Measurements from ENCODE around the gene NPEPL1.

Gene NPEPL1

DNA sequence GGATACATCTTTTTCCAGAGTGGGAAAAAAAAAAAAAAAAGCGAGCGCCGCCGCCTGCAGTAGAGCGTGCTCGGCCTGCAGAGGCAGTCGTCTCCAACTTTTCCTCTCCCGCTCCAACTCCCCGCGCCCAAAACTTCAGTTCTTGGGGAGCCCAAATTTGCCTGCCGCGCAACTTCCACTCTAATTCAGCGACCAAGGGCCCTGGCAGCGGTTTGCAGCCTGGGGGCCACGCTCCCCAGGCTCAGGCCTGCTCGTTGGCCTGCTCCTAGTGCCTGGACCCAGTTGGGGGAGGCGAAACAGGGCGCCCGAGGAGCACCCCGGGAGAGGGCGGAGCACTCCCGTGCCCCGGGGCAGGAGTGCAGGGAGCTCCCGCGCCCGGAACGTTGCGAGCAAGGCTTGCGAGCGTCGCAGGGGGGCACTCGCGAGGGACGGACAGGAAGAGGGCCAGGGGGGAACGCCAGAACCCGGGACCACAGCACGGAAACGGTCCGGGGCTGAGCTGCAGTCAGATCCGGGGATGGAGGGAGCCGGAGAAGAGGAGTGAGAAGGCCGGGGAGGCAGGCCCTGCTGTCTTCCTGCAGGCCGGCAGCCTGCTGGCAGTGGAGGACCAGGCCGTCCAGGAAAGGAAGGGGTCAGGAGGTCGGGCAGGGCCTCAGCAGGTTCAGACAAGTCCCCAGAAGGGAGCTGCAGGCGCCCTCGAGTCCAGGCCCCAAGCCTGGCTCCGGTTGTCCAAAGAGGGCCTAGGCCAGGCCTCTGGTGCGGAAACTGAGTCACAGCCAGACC is 41.6 kb upstream of the NPEPL1 start, which contains the start of gene STX16:
Gene STX16 (plus strand): TSS at position 508 of the 783 bp plus-strand sequence. CDS start 724 bp downstream, outside the sequence.
- 0 out of 2 replicates have a peak, but pooled peaks have one; percentile 23 for TF ChIP-seq CREB1 (IDR thresholded peaks at IDR 0.05; ENCODE audit: low read depth)
- TF ChIP-seq NFIC (IDR thresholded peaks at IDR 0.05): peak; percentile 19; the same call in 1 of the 2 replicates
- no peak for TF ChIP-seq FOXM1 (IDR thresholded peaks at IDR 0.05; ENCODE audit: borderline replicate concordance, low read depth)
- TF ChIP-seq TCF12 (IDR thresholded peaks at IDR 0.05; ENCODE audit: low read depth): peak; percentile 90
- TF ChIP-seq RAD21 (IDR thresholded peaks at IDR 0.05; ENCODE audit: low read depth): peak; percentile 34; the same call in 1 of the 2 replicates
- TF ChIP-seq, protein P1, sequence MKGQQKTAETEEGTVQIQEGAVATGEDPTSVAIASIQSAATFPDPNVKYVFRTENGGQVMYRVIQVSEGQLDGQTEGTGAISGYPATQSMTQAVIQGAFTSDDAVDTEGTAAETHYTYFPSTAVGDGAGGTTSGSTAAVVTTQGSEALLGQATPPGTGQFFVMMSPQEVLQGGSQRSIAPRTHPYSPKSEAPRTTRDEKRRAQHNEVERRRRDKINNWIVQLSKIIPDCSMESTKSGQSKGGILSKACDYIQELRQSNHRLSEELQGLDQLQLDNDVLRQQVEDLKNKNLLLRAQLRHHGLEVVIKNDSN (IDR thresholded peaks at IDR 0.05): peak; percentile 81
- TF ChIP-seq EP300 (IDR thresholded peaks at IDR 0.05; ENCODE audit: borderline replicate concordance): peak; percentile 44; the same call in 1 of the 2 replicates
- TF ChIP-seq, protein P2, sequence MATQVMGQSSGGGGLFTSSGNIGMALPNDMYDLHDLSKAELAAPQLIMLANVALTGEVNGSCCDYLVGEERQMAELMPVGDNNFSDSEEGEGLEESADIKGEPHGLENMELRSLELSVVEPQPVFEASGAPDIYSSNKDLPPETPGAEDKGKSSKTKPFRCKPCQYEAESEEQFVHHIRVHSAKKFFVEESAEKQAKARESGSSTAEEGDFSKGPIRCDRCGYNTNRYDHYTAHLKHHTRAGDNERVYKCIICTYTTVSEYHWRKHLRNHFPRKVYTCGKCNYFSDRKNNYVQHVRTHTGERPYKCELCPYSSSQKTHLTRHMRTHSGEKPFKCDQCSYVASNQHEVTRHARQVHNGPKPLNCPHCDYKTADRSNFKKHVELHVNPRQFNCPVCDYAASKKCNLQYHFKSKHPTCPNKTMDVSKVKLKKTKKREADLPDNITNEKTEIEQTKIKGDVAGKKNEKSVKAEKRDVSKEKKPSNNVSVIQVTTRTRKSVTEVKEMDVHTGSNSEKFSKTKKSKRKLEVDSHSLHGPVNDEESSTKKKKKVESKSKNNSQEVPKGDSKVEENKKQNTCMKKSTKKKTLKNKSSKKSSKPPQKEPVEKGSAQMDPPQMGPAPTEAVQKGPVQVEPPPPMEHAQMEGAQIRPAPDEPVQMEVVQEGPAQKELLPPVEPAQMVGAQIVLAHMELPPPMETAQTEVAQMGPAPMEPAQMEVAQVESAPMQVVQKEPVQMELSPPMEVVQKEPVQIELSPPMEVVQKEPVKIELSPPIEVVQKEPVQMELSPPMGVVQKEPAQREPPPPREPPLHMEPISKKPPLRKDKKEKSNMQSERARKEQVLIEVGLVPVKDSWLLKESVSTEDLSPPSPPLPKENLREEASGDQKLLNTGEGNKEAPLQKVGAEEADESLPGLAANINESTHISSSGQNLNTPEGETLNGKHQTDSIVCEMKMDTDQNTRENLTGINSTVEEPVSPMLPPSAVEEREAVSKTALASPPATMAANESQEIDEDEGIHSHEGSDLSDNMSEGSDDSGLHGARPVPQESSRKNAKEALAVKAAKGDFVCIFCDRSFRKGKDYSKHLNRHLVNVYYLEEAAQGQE (IDR thresholded peaks at IDR 0.05; ENCODE audit: low read depth): 0 out of 2 replicates have a peak, but pooled peaks have one; percentile 16
- TF ChIP-seq, protein P3, sequence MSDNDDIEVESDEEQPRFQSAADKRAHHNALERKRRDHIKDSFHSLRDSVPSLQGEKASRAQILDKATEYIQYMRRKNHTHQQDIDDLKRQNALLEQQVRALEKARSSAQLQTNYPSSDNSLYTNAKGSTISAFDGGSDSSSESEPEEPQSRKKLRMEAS (IDR thresholded peaks at IDR 0.05): peak; percentile 92
- TF ChIP-seq ZBTB7A (IDR thresholded peaks at IDR 0.05; ENCODE audit: low read depth): peak; percentile 51; the same call in 1 of the 2 replicates
- no peak; the same call in 1 of the 2 replicates for TF ChIP-seq CEBPB (IDR thresholded peaks at IDR 0.05)
- peak; percentile 97 for TF ChIP-seq TAF1 (IDR thresholded peaks at IDR 0.05; ENCODE audit: low read depth)
- peak; percentile 78 for TF ChIP-seq YY1 (IDR thresholded peaks at IDR 0.05; ENCODE audit: low read depth)
- peak; percentile 19; the same call in 1 of the 2 replicates for TF ChIP-seq EGR1 (IDR thresholded peaks at IDR 0.05)
- peak; percentile 37; the same call in 1 of the 2 replicates for TF ChIP-seq TEAD4 (IDR thresholded peaks at IDR 0.05)

DNA sequence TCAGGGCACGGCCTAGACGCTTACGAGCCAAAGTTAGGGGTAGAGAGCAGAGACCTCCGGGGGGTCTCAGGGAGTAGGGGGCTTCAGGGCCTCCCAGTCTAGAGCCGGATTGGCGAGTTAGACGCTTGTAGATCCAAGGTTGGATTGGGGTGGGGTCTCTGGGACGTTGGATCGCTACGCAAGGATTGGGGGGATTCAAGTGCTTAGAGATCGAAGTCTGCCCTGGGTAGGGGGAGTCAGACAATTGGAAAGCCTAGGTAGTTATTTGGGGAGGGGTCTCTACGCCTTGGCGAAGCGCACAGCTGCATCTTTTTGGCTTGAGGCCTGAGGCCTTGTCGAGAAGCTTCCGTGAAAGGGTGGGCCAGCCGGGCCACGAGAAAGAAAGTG is 41.0 kb upstream of the NPEPL1 start:
- TF ChIP-seq ZBTB7A (IDR thresholded peaks at IDR 0.05; ENCODE audit: low read depth) (peak; percentile 61; the same call in 1 of the 2 replicates), CREB1 (IDR thresholded peaks at IDR 0.05; ENCODE audit: low read depth) (no peak), RAD21 (IDR thresholded peaks at IDR 0.05; ENCODE audit: low read depth) (no peak)
- TF ChIP-seq, protein P2 (IDR thresholded peaks at IDR 0.05; ENCODE audit: low read depth): no peak

DNA sequence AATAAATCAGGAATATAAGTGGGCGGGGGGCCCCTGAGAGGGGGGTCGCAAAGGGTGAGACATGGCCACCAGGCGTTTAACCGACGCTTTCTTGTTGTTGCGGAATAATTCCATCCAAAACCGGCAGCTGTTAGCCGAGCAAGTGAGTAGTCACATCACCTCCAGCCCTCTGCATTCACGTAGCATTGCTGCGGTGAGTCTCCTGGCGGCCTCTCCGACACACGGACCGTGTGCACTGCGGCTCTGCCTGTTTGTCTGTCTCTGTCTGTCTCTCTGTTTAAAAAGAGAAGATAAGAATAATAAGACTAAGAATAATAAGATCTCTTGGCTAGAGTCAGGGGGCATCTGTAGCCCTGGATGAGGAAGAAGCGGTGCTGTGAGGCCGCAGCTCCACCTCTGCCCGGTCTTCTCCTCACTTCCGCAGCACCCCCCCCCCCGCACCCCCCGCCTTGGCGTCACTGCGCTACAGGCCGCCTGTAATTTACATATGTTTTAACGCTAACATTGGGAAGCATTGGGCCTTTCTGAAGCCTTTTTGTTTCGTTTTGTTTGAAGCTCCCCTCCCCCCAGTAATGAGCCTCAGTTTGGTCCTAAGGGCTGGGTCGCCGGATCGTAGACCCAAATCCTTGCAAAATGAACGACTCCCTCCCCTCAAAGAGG is 40.5 kb upstream of the NPEPL1 start:
- no peak for TF ChIP-seq CREB1 (IDR thresholded peaks at IDR 0.05; ENCODE audit: low read depth)
- no peak for TF ChIP-seq RAD21 (IDR thresholded peaks at IDR 0.05; ENCODE audit: low read depth)
- TF ChIP-seq, protein P1 (IDR thresholded peaks at IDR 0.05): no peak
- TF ChIP-seq EP300 (IDR thresholded peaks at IDR 0.05; ENCODE audit: borderline replicate concordance): no peak
- no peak for TF ChIP-seq NFIC (IDR thresholded peaks at IDR 0.05)

DNA sequence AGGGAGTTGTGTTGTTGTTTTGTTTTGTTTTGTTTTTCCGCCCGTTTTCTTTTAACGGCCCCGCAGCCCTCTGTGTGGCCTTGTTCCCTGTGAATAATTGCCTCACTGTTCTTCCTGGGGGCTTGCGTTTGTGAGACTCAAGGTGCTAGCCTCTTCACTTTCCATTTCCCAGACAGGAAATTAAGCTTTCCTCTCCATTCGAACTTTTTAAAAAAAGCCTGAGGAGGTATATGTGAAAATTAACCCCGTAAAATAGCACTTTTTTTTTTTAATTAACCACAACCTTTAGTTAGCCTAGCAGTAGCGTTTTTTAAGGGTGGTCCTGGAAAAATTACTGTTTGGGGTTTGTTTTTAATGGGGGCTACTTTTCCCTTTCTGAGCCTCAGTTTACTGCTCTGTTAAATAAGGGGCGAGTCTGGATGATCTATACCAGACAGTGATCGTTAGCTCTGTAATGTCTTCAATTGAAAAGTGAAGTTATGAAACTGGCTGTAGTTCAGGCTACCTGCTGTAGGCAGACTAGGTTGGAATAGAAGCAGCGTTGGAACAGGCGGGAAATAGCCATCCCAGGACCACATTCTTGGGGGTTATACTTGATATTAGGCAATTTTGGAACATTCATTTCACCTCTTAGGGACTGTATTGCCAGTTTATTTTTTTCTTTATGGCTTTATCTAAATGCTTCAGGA is 39.9 kb upstream of the NPEPL1 start:
- TF ChIP-seq TEAD4 (IDR thresholded peaks at IDR 0.05): no peak
- no peak for TF ChIP-seq EP300 (IDR thresholded peaks at IDR 0.05; ENCODE audit: borderline replicate concordance)

DNA sequence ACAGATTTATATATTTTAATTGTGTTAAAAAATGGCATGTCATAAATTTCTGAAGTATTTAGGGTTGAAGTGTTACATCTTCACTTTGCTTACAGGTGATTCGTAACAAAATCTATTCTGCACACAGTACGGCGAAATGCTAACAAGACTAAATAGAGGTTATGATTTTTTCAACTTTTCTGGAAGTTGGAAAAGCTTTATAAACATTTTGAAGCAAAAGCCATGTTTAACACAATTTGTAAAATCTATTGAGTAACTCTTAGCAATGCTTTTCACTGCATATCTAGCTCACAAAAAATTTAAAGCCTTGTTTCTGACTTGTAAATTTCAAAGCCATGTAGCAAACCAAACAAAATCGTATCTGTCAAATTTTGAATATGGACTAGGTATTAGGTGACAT is 38.3 kb upstream of the NPEPL1 start:
- no peak for TF ChIP-seq ZBTB7A (IDR thresholded peaks at IDR 0.05; ENCODE audit: low read depth)
- no peak for TF ChIP-seq NFIC (IDR thresholded peaks at IDR 0.05)
- TF ChIP-seq YY1 (IDR thresholded peaks at IDR 0.05; ENCODE audit: low read depth): no peak
- TF ChIP-seq, protein P2 (IDR thresholded peaks at IDR 0.05; ENCODE audit: low read depth): no peak
- no peak for TF ChIP-seq FOXM1 (IDR thresholded peaks at IDR 0.05; ENCODE audit: borderline replicate concordance, low read depth)
- TF ChIP-seq CEBPB (IDR thresholded peaks at IDR 0.05): no peak
